GM19455 (cell line): ENCODE measurements around the gene SLC35A4.
"Not testable (repeated sequence)": the region's sequence is repeated elsewhere in the genome, so short reads cannot be mapped to it uniquely, and the experiment has no call there.

Experiments used
- ATAC-seq: cut with Tn5 transposase; IDR thresholded peaks from one replicate; pipeline ENCODE4 v1.9.1; 2021; ENCODE audit not compliant: unreplicated experiment

SLC35A4 gene

DNA sequence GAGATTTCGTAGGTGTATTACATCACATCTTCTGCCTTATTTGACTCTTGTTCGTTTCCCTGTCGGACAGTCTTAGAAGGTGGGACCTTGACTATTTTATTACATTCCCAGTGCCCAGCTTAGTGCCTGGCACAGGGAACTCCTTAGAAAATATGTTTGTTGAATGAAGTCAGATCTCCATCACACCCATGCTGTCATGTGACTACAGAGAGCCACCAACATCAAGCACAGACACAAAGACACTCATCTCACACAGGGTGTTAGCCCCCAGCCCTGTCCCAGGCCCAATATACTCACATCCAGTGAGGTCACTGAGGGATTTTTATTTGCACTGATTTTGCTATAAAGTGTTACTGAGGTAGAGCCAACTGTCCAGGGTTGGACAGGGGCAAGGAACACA lies 6.7 kb upstream of the SLC35A4 start:
- no peak for ATAC-seq

DNA sequence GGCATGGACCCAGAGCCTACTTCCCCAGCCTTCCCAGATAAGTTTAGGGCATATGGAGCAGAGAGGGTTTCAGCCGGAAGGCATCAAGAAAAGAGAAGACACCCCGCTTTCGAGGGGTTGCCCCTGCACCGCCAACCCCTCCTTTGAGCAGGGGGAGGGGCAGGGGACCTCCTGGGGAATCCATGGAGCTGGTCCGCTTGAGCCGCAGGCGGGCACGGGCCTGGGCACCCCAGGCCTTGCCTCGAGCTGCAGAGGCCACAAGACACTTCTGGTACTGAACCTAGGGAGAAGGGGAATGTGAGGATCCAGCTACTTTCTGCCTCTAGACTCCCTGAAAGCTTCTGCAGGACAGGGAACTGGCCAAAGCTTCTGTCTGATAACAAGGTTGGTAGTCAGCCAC lies 6.1 kb upstream of the SLC35A4 start:
- ATAC-seq: no peak

DNA sequence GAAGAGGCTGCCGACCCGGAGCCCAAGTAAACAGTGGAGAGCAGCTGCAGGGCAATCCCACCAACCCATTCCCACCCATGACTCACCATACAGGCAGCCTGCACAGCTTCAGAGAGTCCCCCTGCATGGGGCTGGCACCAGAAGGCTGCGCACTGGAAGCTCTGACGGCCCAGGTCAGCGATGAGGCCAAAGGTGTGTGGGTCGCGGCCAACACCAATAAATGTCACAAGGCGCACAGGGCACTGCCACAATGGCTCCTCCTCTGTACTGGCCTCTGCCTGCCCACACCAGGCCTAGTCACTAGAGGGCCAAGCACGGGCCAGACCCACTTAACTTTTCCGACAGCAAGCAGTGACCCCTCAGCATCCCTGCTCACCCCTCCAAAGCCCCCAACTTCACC lies 4.4 kb upstream of the SLC35A4 start:
- ATAC-seq: no peak

DNA sequence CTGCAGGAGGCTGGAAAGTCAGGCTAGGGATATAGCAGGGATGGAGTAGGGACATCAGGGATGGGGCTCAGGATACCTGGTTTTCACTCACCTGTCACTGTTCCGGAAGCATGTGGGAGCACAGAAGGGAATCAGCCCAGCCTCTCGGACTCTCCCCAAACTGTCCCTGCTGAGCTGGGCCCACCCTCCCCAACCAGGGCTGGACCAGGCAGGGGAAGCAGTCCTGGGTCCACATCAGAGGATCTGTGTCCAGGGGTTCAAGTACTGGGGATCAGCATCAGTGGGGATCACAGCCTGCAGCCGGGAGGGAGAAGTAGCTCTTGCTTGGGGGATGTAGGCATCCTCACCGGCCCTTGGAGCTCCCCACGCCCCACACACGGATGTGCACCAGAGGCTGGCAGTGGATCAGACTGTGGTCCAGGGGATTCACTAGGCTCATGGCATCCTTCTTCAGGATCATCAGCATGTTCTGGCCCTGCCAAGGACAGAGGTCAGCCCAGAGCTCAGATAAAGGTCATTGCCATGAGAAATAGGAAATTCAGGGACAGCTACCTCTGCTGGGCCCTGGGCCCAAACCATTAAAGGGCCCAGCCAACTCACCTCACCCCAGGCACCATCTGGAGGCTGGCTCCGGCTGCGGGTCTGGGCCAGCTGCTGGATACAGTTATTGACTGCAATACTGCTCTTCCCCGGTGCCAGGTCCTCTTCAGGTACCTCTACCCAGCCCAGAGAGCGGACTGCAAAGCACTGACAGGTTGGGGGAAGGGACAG lies 2.7 kb upstream of the SLC35A4 start:
- ATAC-seq: no peak

DNA sequence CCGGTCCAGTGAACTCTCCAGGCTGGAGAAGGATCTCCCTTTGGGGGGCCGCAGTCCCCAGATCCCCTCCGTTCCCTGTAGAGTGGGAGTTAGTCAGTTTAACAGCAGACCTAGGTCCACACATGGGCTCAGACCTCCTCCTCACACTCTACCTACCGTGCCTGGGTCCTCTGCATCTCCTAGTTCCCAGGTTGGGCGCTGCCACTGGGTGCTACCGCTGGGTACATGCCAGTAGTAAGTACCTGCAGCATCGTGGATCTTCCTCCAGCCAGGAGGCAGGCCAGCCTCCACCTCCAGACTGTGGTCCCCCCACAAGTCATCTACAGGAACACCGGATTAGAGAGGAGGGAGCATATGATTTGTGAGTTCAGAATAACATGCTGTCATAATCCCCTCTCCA lies 1.0 kb upstream of the SLC35A4 start:
- ATAC-seq: no peak

DNA sequence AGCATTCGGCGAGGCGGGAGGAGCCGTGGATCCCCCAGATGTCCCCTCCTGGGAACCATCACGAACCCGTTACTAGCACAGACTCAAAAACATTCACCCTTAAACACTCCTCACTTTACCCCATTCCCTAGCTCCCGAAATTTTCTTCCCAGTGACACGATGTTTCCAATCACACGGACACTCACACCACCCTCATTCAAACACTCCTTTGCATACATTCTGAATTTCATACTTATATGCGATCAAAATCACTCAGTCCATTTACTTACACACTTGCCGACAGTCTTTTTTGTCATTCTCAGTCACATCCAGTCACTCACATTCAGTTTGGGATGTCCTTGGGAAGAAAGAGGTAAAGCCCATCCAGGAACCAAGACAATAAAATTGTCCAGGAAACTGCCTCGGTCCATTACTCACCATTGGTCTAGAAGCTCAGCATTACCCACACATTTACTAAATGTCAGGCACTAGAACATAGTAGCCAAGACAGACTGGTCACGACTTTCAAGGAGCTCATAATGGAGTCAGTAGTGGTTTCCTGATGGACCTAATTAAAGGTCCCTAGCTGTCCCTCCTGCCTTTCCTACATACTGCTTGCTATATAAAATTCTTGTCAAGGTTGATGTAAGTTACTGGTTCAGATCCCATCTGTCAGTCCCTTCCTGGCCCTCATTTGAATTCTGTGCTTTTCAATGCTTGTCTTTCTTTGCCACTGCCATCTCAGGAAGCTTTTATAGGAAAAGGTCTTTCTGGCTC lies 574 bp downstream of the SLC35A4 start:
- ATAC-seq: no peak

DNA sequence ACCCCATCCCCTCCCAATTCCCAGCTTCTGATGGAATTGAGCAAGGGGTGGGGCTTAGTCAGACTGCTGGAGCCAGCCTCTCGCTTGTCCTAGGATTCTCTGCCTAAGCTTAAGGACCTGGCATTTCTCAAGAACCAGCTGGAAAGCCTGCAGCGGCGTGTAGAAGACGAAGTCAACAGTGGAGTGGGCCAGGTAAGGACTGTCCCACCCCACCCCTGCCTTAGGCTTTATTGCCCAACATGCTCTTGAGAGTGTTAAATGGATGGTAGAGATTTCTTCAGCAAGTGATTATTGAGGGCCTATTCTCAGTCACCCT lies 1.1 kb downstream of the SLC35A4 start:
- ATAC-seq: no peak

DNA sequence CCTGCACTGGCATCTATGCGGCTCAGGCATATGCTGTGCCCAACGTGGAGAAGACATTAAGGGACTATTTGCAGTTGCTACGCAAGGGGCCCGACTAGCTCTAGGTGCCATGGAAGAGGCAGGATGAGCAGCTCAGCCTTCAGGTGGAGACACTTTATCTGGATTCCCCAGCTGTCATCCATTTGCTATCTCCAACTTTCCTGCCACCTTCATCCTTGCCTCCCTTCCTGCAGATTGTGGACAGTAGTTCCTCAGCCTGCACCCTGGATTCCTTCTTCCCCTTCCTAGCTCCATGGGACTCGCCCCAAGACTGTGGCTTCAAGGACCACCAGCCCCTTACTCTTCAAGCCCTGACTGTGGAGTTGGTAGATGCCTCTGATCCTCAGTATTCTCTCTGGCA lies 2.0 kb downstream of the SLC35A4 start:
- no peak for ATAC-seq

DNA sequence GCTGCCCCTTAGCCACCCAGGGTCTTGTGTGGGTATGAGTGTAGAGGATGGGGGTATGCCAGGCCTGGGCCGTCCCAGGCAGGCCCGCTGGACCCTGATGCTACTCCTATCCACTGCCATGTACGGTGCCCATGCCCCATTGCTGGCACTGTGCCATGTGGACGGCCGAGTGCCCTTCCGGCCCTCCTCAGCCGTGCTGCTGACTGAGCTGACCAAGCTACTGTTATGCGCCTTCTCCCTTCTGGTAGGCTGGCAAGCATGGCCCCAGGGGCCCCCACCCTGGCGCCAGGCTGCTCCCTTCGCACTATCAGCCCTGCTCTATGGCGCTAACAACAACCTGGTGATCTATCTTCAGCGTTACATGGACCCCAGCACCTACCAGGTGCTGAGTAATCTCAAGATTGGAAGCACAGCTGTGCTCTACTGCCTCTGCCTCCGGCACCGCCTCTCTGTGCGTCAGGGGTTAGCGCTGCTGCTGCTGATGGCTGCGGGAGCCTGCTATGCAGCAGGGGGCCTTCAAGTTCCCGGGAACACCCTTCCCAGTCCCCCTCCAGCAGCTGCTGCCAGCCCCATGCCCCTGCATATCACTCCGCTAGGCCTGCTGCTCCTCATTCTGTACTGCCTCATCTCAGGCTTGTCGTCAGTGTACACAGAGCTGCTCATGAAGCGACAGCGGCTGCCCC lies 2.6 kb downstream of the SLC35A4 start:
- no peak for ATAC-seq

DNA sequence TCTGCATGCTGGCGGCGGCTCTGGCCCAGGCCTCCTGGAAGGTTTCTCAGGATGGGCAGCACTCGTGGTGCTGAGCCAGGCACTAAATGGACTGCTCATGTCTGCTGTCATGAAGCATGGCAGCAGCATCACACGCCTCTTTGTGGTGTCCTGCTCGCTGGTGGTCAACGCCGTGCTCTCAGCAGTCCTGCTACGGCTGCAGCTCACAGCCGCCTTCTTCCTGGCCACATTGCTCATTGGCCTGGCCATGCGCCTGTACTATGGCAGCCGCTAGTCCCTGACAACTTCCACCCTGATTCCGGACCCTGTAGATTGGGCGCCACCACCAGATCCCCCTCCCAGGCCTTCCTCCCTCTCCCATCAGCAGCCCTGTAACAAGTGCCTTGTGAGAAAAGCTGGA lies 3.2 kb downstream of the SLC35A4 start:
- ATAC-seq: no peak

DNA sequence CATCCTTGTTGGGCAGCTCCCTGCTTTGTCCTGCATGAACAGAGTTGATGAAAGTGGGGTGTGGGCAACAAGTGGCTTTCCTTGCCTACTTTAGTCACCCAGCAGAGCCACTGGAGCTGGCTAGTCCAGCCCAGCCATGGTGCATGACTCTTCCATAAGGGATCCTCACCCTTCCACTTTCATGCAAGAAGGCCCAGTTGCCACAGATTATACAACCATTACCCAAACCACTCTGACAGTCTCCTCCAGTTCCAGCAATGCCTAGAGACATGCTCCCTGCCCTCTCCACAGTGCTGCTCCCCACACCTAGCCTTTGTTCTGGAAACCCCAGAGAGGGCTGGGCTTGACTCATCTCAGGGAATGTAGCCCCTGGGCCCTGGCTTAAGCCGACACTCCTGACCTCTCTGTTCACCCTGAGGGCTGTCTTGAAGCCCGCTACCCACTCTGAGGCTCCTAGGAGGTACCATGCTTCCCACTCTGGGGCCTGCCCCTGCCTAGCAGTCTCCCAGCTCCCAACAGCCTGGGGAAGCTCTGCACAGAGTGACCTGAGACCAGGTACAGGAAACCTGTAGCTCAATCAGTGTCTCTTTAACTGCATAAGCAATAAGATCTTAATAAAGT lies 3.9 kb downstream of the SLC35A4 start:
- no peak for ATAC-seq

DNA sequence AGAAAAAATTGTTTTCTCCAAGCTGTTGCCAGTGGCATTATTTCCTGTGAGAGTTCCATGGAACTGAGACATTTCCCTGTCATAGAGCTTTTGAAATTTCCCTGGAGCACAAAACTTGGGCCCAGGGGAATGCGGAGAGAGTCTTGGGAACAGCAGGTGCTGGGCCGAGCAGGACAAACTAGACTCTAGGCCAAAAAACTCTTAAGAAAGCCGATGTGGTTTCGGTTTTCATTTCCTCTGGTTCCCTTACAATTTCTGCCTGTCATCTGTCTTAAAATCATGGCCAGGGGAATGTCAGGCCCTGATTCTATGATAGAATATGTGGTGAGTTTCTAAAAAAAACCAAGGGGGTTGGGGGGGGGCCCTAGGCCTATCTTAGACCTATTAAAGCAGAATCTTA lies 4.6 kb downstream of the SLC35A4 start:
- ATAC-seq: no peak

DNA sequence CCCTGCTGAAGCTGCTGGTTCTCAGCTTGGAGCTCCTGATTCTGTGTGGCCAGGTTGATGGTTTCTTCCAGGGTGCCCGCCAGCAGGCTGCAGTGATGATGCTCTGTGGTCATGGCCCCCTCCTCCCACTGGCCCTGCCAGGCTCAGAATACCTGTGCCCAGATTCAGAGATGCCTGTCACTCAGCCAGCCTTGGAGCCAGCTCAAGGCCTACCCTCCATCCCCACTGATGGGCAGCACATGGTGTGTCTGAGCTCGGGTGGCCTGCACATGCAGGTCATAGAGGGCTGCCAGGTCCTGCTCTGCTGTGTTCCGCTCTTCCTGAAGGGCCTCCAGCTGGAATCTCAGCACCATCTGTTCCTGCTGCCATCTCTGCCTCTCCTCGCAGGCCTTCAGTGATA lies 5.4 kb downstream of the SLC35A4 start:
- no peak for ATAC-seq

DNA sequence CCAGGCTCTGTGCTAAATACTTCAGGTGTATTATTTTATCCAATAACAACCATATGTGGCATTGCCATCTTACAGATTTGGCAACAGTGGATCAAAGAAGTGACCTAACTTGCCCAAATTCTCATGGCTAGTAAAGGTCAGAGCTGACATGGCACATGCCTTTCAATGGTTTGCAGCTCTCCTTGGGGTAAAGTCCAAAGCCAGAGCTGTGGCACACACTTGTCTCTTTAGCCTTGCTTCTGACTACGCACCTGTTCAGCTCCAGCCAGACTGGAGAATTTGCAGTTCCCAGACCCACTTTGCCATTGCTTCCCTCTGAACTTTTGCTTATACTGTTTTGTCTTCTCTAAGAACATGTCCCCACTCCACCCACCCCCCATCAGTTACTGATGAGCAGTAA lies 5.9 kb downstream of the SLC35A4 start:
- ATAC-seq: no peak

DNA sequence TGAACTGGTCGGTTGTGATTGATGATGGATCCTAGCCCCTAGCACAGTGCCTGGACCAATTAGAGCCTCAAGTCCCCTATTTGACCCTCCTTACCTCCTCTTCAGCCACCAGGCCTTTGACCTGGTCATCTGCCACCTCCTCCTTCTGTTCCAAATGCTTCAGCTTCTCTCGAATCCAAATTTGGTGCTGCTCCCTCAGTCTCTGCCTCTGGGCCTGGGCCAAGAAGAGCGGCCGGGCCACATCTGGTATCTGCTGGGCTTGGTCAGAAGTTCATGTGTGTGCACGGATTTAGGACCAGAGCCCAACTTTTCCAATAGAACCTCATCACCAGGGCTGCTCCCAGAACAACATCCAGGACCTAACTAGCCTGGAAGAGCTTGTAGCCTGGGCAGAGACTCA lies 6.5 kb downstream of the SLC35A4 start:
- no peak for ATAC-seq

DNA sequence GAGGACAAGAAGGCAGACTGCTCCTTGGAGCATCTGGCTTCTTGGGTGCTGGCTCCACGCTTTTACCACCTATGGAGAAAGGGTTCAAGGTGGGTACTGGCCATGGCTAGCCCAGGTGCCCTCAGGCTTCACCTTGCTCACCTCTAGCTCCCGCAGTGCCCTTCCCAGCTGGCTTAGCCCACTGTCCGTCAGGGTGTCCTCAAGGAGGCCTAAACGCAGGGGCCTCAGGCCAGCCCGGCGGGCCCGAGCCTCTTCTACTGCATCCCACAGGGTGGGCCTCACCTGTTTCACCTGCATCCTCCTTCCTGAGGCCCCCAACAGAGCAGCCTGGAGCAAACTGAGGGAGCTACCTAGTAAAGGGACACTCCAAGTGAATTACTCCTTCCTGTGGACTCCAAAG lies 9.1 kb downstream of the SLC35A4 start:
- ATAC-seq: no peak

DNA sequence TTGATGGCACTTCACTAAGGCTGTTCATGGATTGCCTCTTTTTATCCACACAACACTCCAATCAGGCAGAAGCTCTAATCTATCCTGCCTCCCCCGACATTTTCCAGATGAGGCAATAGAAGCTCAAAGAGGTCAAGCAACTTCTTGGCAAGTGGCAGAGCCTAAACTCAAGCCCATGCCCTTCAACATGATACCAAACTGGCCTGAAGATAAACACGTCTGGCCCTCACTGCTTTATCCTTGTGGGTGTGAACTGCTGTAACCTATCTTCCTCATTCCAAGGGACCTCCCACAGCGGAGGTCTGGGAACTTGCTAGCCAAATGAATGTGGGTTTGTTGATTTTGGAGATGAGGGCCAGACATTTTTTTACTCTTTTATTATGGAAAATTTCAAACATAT lies 9.5 kb downstream of the SLC35A4 start:
- ATAC-seq: no peak

DNA sequence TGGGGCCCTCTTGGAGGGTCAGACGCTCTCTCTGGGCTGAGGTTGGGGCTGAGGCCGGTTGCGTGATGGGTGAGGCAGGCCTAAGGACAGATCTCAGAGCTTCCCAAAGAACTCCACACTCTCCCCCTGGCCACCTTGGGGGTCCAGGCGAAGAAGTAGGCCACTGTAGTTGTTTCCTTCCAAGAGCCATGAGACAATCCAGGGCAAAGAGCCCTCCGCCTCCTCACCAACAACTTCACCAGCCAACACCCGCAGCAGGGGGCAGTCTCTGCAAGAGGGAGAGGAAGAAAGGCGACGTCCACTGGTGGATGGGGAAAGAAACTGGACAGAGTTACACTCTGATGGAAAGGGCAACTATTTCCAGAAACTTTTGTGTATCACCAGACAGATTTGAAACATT lies 10.7 kb downstream of the SLC35A4 start:
- ATAC-seq: no peak

DNA sequence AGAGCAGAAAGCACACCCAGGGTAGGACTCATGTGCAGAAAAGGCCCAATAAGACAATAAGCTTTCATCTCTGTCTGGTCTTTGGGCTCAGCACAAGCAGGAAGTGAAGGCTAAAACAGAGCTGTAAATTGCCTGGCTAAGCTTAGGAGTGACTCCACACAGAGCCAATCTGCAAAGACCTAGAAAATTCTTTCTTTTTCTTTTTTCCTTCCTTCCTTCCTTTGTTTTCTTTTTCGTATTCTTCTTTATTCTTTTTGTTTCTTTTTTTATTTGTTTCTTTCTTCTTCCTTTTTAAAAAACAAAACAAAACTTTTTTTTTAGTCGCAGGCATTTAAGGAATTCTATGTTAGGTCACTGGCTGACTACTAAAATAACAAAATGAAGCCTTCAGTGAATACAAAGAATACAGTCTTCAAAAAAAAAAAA lies 12.2 kb downstream of the SLC35A4 start:
- no peak for ATAC-seq

DNA sequence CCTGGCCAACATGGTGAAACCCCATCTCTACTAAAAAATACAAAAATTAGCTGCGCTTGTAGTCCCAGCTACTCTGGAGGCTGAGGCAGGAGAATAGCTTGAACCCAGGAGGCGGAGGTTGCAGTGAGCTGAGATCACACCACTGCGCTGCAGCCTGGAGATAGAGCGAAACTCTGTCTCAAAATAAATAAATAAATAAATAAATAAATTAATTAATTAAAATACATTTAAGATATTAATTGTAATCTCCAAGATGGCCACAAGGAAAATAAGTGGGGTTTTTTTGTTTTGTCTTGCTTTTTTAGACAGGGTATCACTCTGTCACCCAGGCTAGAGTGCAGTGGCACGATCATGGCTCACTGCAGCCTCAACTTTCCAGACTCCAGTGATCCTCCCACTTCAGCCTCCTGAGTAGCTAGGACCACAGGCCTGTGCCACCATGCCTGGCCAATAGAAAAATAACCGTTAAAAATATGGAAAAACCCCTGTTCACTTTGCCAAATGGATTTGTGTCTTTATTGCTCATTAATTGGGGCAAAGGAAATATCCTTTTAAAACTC lies 14.6 kb downstream of the SLC35A4 start:
- ATAC-seq: not testable (repeated sequence)

DNA sequence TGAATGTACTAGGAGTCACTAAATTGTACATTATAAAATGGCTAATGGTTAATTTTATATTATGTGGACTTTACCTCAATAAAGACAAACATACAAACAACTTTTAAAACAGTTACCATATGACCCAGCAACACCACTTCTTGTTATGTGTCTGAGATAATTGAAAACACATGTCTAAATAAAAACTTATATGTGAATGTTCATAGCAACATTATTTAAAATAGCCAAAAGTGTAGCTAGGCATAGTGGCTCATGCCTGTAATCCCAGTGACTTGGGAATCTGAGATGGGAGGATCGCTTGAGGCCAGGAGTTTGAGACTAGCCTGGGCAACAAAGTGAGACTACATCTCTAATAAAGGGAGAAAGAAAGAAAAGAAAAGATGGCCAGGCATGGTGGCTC lies 22.9 kb downstream of the SLC35A4 start:
- no peak for ATAC-seq
